ENCODE results near the gene TRIM13.

- TF ChIP-seq POLR2A (IDR thresholded peaks at IDR 0.05; ENCODE audit: low read length) (no peak), GATA1 (IDR thresholded peaks at IDR 0.05; ENCODE audit: low read depth, low read length) (no peak)
These were observed 43.3 kb upstream of the TRIM13 start for GRCh38 chr13:49953560-49953959.
